Endodermal cell (in vitro differentiated cells): Measurements from ENCODE around the gene ERLIN1. TPM values are rescaled to one million over a fixed set of nuclear protein-coding genes. Genes with fewer than 3 reads are reported as not detected.

Experiments used
- DNase-seq: peaks from one replicate; pipeline ENCODE4 v3.0.0-alpha.2; 2017
- H3K27ac ChIP-seq: 2 replicates; pipeline ENCODE4 v1.5.1; 2013; ENCODE audit warnings: mild to moderate bottlenecking, low read depth, low read length, moderate library complexity
- H3K27me3 ChIP-seq: 2 replicates; pipeline ENCODE4 v1.6.1; 2013; ENCODE audit warnings: mild to moderate bottlenecking, low read length, moderate library complexity; ENCODE audit not compliant: insufficient read depth, control insufficient read depth, poor library complexity, severe bottlenecking
- H3K36me3 ChIP-seq: 2 replicates; pipeline ENCODE4 v1.7.0; 2013; ENCODE audit warnings: mild to moderate bottlenecking, low read length, moderate library complexity; ENCODE audit not compliant: control insufficient read depth, insufficient read depth
- H3K4me1 ChIP-seq: one replicate; pipeline ENCODE4 v1.7.0; 2013; ENCODE audit warnings: low read length; ENCODE audit not compliant: control insufficient read depth, insufficient read depth
- H3K4me3 ChIP-seq: 2 replicates; pipeline ENCODE4 v1.5.1; 2013; ENCODE audit warnings: mild to moderate bottlenecking, low read length, moderate library complexity
- H3K9ac ChIP-seq: 2 replicates; pipeline ENCODE4 v1.6.1; 2013; ENCODE audit warnings: mild to moderate bottlenecking, low read length, moderate library complexity; ENCODE audit not compliant: poor library complexity, severe bottlenecking; ENCODE audit errors: extremely low read depth
- H3K9me3 ChIP-seq: 2 replicates; pipeline ENCODE4 v1.6.1; 2013; ENCODE audit warnings: mild to moderate bottlenecking, low read length, moderate library complexity; ENCODE audit not compliant: control insufficient read depth
- H3K27ac Mint-ChIP-seq: 2 replicates; pipeline ENCODE4 v1.8.0; 2020; ENCODE audit warnings: mixed read lengths
- H3K27me3 Mint-ChIP-seq: 2 replicates; pipeline ENCODE4 v1.8.0; 2021; ENCODE audit warnings: mild to moderate bottlenecking, mixed read lengths; ENCODE audit not compliant: insufficient read depth
- H3K36me3 Mint-ChIP-seq: 2 replicates; pipeline ENCODE4 v1.8.0; 2020; ENCODE audit warnings: low read depth, mixed read lengths
- H3K4me1 Mint-ChIP-seq: 2 replicates; pipeline ENCODE4 v1.8.0; 2020; ENCODE audit warnings: mixed read lengths
- H3K4me3 Mint-ChIP-seq: 2 replicates; pipeline ENCODE4 v1.8.0; 2020; ENCODE audit warnings: mild to moderate bottlenecking, moderate library complexity, mixed read lengths
- H3K9me3 Mint-ChIP-seq: 2 replicates; pipeline ENCODE4 v1.8.0; 2020; ENCODE audit warnings: mild to moderate bottlenecking, mixed read lengths
- whole genome bisulfite sequencing, 2 experiments: methylation state at CpG; one replicate each; pipeline versions ENCODE4 v1.1.5 to v1.1.7; 2013; ENCODE audit warnings: missing lambda C conversion rate in 2 of 2, mixed read lengths in 1 of 2; ENCODE audit not compliant: insufficient coverage in 1 of 2, insufficient read length in 1 of 2; 5-methylcytosine and 5-hydroxymethylcytosine counted together
- total RNA-seq, 2 donors: library from RNA; stranded (reverse); fragmentation: NEBNext Ultra II Directional in 1 of 2; extraction: Animal tissue kit (Norgen Biotek cat#: 25700) in 1 of 2; gene quantifications; 2 replicates in 1 of 2; 3 replicates in 1 of 2; pipeline ENCODE4 v1.2.1, GENCODE V29; 2021
- TF ChIP-seq, protein P1 (sequence below): fragments of 200-600 bp; sonication (generic); conservative IDR thresholded peaks from 2 replicates; pipeline ENCODE4 v1.5.0; 2021; ENCODE audit warnings: antibody characterized with exemption, mild to moderate bottlenecking

The ERLIN1 gene
- total RNA-seq, 2 donors from 2014 or later: 35.0 to 42.6 TPM

DNA sequence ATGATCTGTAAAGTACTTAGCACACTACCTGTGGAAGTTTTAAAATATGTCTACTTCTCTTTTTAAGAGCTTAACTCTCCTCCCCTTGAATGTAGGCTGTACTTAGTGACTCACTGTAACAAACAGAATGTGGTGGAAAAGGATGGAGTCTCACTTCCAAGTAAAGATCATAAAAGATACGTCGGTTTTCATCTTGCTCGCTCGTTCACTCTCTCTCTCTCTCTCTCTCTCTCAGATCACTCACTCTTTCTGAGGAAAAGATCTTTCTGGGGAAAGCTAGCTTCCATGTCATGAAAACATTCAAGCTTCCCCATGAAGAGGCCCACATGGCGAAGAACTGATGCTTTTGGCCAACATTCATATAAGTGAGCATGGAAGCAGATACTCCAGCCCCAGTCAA, 38.0 kb upstream of the ERLIN1 start:
- no peak for DNase-seq
- no peaks in the 10 kb centered on the region for H3K27me3 Mint-ChIP-seq

DNA sequence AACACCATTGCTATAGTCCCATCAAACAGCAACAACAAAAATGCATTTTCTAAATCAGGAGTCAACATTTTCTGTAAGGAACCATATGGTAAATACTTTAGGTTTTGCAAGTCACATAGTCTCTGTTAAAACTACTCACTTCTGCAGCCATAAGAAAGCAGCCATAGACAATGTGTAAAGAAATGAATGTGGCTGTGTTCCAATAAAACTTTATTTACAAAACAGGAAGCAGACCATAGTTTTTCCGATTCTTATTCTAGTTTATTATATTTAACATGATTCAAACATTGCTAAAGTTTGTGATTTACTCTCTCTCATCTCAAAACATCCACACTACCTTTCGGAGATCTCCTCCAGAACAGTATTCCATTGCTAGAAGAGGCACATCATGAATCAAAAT, 36.7 kb upstream of the ERLIN1 start:
- no peaks in the 10 kb centered on the region for H3K9me3 Mint-ChIP-seq
- Histone ChIP-seq H3K4me3 (no peak overlapping the region), H3K9me3 (no peaks in the 10 kb centered on the region), H3K36me3 (peaks cover 77% of the 10 kb centered on the region), H3K27ac (no peak overlapping the region), H3K9ac (no peak overlapping the region), H3K27me3 (no peaks in the 10 kb centered on the region), H3K4me1 (no peaks in the 10 kb centered on the region)
- H3K36me3 Mint-ChIP-seq: peaks cover 62% of the 10 kb centered on the region
- H3K27me3 Mint-ChIP-seq: no peaks in the 10 kb centered on the region
- no peak overlapping the region for H3K4me3 Mint-ChIP-seq
- H3K4me1 Mint-ChIP-seq: no peaks in the 10 kb centered on the region
- H3K27ac Mint-ChIP-seq: no peak overlapping the region
- no peak for DNase-seq
- TF ChIP-seq, protein P1, sequence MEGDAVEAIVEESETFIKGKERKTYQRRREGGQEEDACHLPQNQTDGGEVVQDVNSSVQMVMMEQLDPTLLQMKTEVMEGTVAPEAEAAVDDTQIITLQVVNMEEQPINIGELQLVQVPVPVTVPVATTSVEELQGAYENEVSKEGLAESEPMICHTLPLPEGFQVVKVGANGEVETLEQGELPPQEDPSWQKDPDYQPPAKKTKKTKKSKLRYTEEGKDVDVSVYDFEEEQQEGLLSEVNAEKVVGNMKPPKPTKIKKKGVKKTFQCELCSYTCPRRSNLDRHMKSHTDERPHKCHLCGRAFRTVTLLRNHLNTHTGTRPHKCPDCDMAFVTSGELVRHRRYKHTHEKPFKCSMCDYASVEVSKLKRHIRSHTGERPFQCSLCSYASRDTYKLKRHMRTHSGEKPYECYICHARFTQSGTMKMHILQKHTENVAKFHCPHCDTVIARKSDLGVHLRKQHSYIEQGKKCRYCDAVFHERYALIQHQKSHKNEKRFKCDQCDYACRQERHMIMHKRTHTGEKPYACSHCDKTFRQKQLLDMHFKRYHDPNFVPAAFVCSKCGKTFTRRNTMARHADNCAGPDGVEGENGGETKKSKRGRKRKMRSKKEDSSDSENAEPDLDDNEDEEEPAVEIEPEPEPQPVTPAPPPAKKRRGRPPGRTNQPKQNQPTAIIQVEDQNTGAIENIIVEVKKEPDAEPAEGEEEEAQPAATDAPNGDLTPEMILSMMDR: no peak
- 78 to 100% methylated on average over 1 of the region's 2 CpGs for WGBS, 2 experiments

More for the DNA sequence above, 38.0 kb upstream of the ERLIN1 start:
- Histone ChIP-seq H3K9ac (no peak overlapping the region), H3K27me3 (no peaks in the 10 kb centered on the region), H3K4me1 (no peaks in the 10 kb centered on the region), H3K9me3 (no peaks in the 10 kb centered on the region), H3K36me3 (peaks cover 63% of the 10 kb centered on the region), H3K27ac (no peak overlapping the region), H3K4me3 (no peak overlapping the region)
- no peak overlapping the region for H3K4me3 Mint-ChIP-seq
- TF ChIP-seq, protein P1: no peak
- peaks cover 52% of the 10 kb centered on the region for H3K36me3 Mint-ChIP-seq
- H3K4me1 Mint-ChIP-seq: peaks cover 3% of the 10 kb centered on the region
- H3K9me3 Mint-ChIP-seq: no peaks in the 10 kb centered on the region
- H3K27ac Mint-ChIP-seq: no peak overlapping the region
- 82 to 84% methylated on average over 5 of the region's 5 CpGs for WGBS, 2 experiments

DNA sequence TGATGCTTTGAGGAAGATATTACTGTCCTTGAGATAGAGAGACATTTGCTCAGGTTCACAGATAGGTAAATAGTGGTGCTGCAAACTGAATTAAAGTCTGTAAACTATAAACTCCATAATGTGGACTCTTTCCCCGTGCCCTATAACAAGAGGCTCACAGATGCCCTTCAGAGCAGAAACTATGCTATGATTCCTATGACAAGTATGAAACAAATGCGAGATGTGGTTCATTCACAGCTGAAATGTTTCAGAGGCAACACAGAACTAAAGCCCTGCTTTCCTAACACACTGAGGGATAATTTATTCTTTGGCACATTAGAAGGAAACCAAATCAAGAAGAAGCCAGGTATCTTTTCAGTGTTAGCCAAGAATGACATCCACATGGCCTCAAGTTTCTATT, 30.2 kb upstream of the ERLIN1 start:
- 91 to 96% methylated on average over 2 of the region's 2 CpGs for WGBS, 2 experiments
- peaks cover 63% of the 10 kb centered on the region for H3K36me3 Mint-ChIP-seq

More for the DNA sequence above, 30.2 kb upstream of the ERLIN1 start:
- H3K9me3 Mint-ChIP-seq: no peaks in the 10 kb centered on the region
- Histone ChIP-seq H3K9ac (no peak overlapping the region), H3K4me3 (no peak overlapping the region), H3K36me3 (peaks cover 93% of the 10 kb centered on the region), H3K9me3 (no peaks in the 10 kb centered on the region), H3K4me1 (no peaks in the 10 kb centered on the region), H3K27ac (no peak overlapping the region), H3K27me3 (no peaks in the 10 kb centered on the region)
- no peaks in the 10 kb centered on the region for H3K4me1 Mint-ChIP-seq
- TF ChIP-seq, protein P1: no peak
- no peaks in the 10 kb centered on the region for H3K27me3 Mint-ChIP-seq
- H3K27ac Mint-ChIP-seq: no peak overlapping the region
- H3K4me3 Mint-ChIP-seq: no peak overlapping the region
- DNase-seq: no peak
